ENCODE results near the gene SNX20. TPM values are rescaled to one million over a fixed set of nuclear protein-coding genes. Genes with fewer than 3 reads are reported as not detected.

Gene SNX20
- total RNA-seq, 1 experiment from 2014 or later = not detected

Other genes with a start within 250 kb of the SNX20 start
- gene NKD1, start 132.9 kb downstream of the SNX20 start, total RNA-seq (2014; rRNA removed; shearing (Covaris generic)) = 0.11 and 0.42 TPM in 2 replicates
- 0.06 and 0.30 TPM in 2 replicates for gene NOD2, start 12.3 kb upstream of the SNX20 start, total RNA-seq (2014; rRNA removed; shearing (Covaris generic))
- gene CYLD, start 60.8 kb upstream of the SNX20 start, total RNA-seq (2014; rRNA removed; shearing (Covaris generic)) = 21.1 and 29.3 TPM in 2 replicates

Measured in Daoy (cell line).